Common myeloid progenitor, CD34-positive (primary cell): ENCODE measurements around the gene TTC34.
"Not testable (repeated sequence)": the region's sequence is repeated elsewhere in the genome, so short reads cannot be mapped to it uniquely, and the experiment has no call there.

Source experiments
- CTCF ChIA-PET: fragments of 350-600 bp; sonication (Branson Sonifier 250); formaldehyde crosslinking; loops from one replicate; lab custom pipeline; 2021; ENCODE audit warnings: antibody characterized with exemption; lab: Charles Lee
- POLR2A ChIA-PET: fragments of 350-600 bp; sonication (Branson Sonifier 250); formaldehyde crosslinking; loops from one replicate; lab custom pipeline; 2021; ENCODE audit warnings: antibody characterized with exemption; lab: Charles Lee
- DNase-seq, 3 donors: peaks; one replicate each; pipeline versions ENCODE4 v3.0.0 to v3.0.0-alpha.2; 2013
- H3K27ac ChIP-seq, 2 experiments: 1 replicate in 1 of 2; 2 replicates in 1 of 2; pipeline ENCODE4 v1.7.0; 2013; ENCODE audit warnings: inconsistent platforms in 2 of 2, low read length in 2 of 2, mild to moderate bottlenecking in 2 of 2, low read depth in 1 of 2, moderate library complexity in 1 of 2; ENCODE audit not compliant: severe bottlenecking in 2 of 2, insufficient read depth in 1 of 2, poor library complexity in 1 of 2
- H3K27me3 ChIP-seq, 5 experiments: replicated peaks in 2 of 5; 1 replicate in 3 of 5; 2 replicates in 2 of 5; pipeline versions ENCODE4 v1.6.1 to v1.7.0; 2013; ENCODE audit warnings: low read length in 4 of 5, mild to moderate bottlenecking in 2 of 5, moderate library complexity in 2 of 5, inconsistent platforms in 1 of 5; ENCODE audit not compliant: insufficient read depth in 5 of 5, control insufficient read depth in 4 of 5
- H3K36me3 ChIP-seq, 4 experiments: 1 replicate in 2 of 4; 2 replicates in 2 of 4; pipeline versions ENCODE4 v1.6.1 to v1.7.0; 2013; ENCODE audit warnings: low read length in 3 of 4, control low read depth in 1 of 4, mild to moderate bottlenecking in 1 of 4; ENCODE audit not compliant: control insufficient read depth in 4 of 4, insufficient read depth in 4 of 4
- H3K4me1 ChIP-seq, 4 experiments: 1 replicate in 3 of 4; 2 replicates in 1 of 4; pipeline versions ENCODE4 v1.6.1 to v1.7.1; 2013; ENCODE audit warnings: low read length in 3 of 4, mild to moderate bottlenecking in 3 of 4, control low read depth in 1 of 4, inconsistent platforms in 1 of 4, moderate library complexity in 1 of 4; ENCODE audit not compliant: control insufficient read depth in 4 of 4, insufficient read depth in 4 of 4; ENCODE audit errors: control extremely low read depth in 1 of 4
- H3K4me3 ChIP-seq, 7 experiments: 1 replicate in 4 of 7; 2 replicates in 3 of 7; pipeline versions ENCODE4 v1.5.1 to v1.7.0; 2013; ENCODE audit warnings: mild to moderate bottlenecking in 7 of 7, low read length in 6 of 7, moderate library complexity in 6 of 7, inconsistent platforms in 2 of 7, low read depth in 2 of 7, control low read depth in 1 of 7; ENCODE audit not compliant: insufficient read depth in 4 of 7, control insufficient read depth in 1 of 7; ENCODE audit errors: extremely low read depth in 1 of 7
- H3K9me3 ChIP-seq, 5 experiments: 1 replicate in 4 of 5; 2 replicates in 1 of 5; pipeline versions ENCODE4 v1.6.1 to v1.7.1; 2013; ENCODE audit warnings: low read length in 4 of 5, mild to moderate bottlenecking in 2 of 5, inconsistent platforms in 1 of 5, low read depth in 1 of 5, moderate library complexity in 1 of 5; ENCODE audit not compliant: control insufficient read depth in 4 of 5, insufficient read depth in 2 of 5; ENCODE audit errors: control extremely low read depth in 1 of 5
- whole genome bisulfite sequencing: methylation state at CpG from one replicate; pipeline ENCODE4 v1.1.5; 2013; ENCODE audit not compliant: insufficient coverage; 5-methylcytosine and 5-hydroxymethylcytosine counted together

TTC34 gene

DNA sequence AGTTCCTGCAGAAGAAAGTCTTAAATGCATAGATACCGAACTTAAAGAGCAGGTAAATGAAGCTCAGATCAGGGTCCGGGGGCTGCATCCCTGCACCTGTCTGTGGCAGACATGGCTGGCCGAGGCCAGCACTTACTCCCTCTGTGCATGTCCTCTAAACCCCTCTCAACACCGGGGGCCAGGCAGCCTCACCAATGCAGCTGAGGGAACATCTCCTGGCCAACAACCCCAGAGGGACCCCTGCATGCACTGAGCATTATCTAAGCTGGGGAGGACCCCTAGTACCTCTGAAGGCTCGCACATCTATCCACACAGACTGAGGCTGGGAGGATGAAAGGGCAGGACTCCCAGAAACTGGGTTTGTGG is 18.4 kb downstream of the TTC34 start:
- H3K4me1 ChIP-seq, result peaks cover 0 to under 1% (median 0%) of the 10 kb centered on the region in 4 experiments
- H3K4me3 ChIP-seq, result no peak overlapping the region
- no peak overlapping the region for H3K27ac ChIP-seq
- no peaks in the 10 kb centered on the region for H3K36me3 ChIP-seq
- no peak for DNase-seq
- WGBS, result 95% methylated on average over 4 of the region's 5 CpGs
- H3K9me3 ChIP-seq, result peaks cover 3 to 24% (median 10%) of the 10 kb centered on the region in 5 experiments
- POLR2A ChIA-PET, result no interaction called here
- peaks cover 2 to 39% (median 8%) of the 10 kb centered on the region in 5 experiments for H3K27me3 ChIP-seq
- CTCF ChIA-PET, result interaction anchor here (1.1 kb wide), 1 partner anchor 367 kb away, joined by 3 read pairs; no protein-coding TSS in a partner anchor

GRCh38 chr1:2781627-2782026 is 19.9 kb downstream of the TTC34 start:
- ChIA-PET POLR2A (no interaction called here), CTCF (no interaction called here)
- no peaks in the 10 kb centered on the region for H3K36me3 ChIP-seq
- H3K4me3 ChIP-seq, result no peak overlapping the region
- H3K4me1 ChIP-seq, result no peaks in the 10 kb centered on the region
- H3K9me3 ChIP-seq, result peaks cover 3 to 24% (median 10%) of the 10 kb centered on the region in 5 experiments
- H3K27me3 ChIP-seq, result peaks cover 2 to 29% (median 4%) of the 10 kb centered on the region in 5 experiments
- 80% methylated on average over 2 of the region's 2 CpGs for WGBS
- no peak for DNase-seq
- H3K27ac ChIP-seq, result no peak overlapping the region

GRCh38 chr1:2778220-2778592 is 23.3 kb downstream of the TTC34 start:
- no peak for DNase-seq
- Histone ChIP-seq H3K9me3 (peaks cover 3 to 24% (median 10%) of the 10 kb centered on the region in 5 experiments), H3K27ac (no peak overlapping the region), H3K4me1 (no peaks in the 10 kb centered on the region), H3K27me3 (peaks cover 2 to 27% (median 3%) of the 10 kb centered on the region in 5 experiments), H3K36me3 (no peaks in the 10 kb centered on the region), H3K4me3 (no peak overlapping the region)
- 36% methylated on average over 2 of the region's 3 CpGs for WGBS
- CTCF ChIA-PET, result interaction anchor here (1.4 to 2.1 kb wide), 2 partner anchors 9 to 19 kb away, joined by 4 to 7 read pairs; no protein-coding TSS in a partner anchor
- POLR2A ChIA-PET, result no interaction called here

- ChIA-PET POLR2A (no interaction called here), CTCF (interaction anchor here (1.4 to 2.1 kb wide), 2 partner anchors 10 to 19 kb away, joined by 4 to 7 read pairs; no protein-coding TSS in a partner anchor)
- no peak for DNase-seq
- H3K9me3 ChIP-seq, result peaks cover 2 to 22% (median 7%) of the 10 kb centered on the region in 5 experiments
- no peak overlapping the region for H3K4me3 ChIP-seq
- peaks cover 0 to 27% (median 3%) of the 10 kb centered on the region in 5 experiments for H3K27me3 ChIP-seq
- H3K36me3 ChIP-seq, result no peaks in the 10 kb centered on the region
- H3K27ac ChIP-seq, result no peak overlapping the region
- 54% methylated on average over 11 of the region's 12 CpGs for WGBS
- no peaks in the 10 kb centered on the region for H3K4me1 ChIP-seq
Measured at GRCh38 chr1:2777424-2778219, 23.9 kb downstream of the TTC34 start.

DNA sequence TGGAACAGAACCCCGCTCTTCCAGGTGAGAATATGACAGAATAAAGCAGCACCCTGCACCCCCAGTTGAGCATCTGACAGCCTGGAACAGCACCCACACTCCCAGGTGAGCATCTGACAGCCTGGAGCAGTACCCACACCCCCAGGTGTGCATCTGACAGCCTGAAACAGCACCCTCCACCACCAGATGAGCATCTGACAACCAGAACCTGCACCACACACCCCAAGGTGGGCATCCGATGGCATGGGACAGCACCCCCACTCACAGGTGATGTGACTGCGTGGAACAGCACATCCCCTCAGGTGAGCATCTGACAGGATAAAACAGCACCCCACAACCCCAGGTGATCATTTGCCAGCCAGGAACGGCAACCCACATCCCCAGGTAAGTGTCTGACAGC is 26.2 kb downstream of the TTC34 start:
- H3K27ac ChIP-seq, H3K9me3 ChIP-seq, POLR2A ChIA-PET, DNase-seq, H3K4me3 ChIP-seq, H3K4me1 ChIP-seq, CTCF ChIA-PET, H3K36me3 ChIP-seq: not testable (repeated sequence)
- H3K27me3 ChIP-seq, result peaks cover 0 to 24% (median 2%) of the 10 kb centered on the region in 5 experiments
- no CpG with 5 or more reads among the region's 4 CpGs for WGBS

DNA sequence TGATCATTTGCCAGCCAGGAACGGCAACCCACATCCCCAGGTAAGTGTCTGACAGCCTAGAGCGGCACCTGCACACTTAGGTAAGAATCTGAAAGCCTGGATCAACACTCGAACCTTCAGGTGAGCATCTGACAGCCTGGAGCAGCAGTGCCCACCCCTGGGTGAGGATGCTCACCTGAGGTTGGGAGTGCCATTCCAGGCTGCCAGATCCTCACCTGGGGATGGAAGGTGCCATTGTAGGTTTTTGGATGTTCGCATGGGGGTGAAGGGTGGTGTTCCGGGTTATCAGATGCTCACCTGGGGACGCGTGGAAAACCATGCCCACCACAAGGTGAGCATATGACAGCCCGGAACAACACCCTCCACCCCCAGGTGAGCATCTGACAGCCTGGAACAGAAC is 33.4 kb downstream of the TTC34 start:
- 60% methylated on average over 1 of the region's 8 CpGs for WGBS
- H3K4me3 ChIP-seq, DNase-seq, H3K36me3 ChIP-seq, H3K9me3 ChIP-seq, CTCF ChIA-PET, H3K4me1 ChIP-seq, H3K27ac ChIP-seq, H3K27me3 ChIP-seq, POLR2A ChIA-PET: not testable (repeated sequence)

DNA sequence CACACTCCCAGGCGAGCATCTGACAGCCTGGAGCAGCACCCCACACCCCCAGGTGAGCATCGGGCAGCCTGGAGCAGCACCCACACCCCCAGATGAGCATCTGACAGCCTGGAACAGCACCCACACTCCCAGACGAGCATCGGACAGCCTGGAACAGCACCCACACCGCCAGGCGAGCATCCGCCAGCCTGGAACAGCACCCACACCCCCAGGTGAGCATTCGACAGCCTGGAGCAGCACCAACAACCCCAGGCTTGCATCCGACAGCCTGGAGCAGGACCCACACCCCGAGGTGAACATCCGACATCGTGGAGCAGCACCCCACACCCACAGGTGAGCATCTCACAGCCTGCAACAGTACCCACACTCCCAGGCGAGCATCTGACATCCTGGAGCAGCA is 42.1 kb downstream of the TTC34 start:
- not testable (repeated sequence) for H3K4me3 ChIP-seq, H3K27me3 ChIP-seq
- 50% methylated on average over 2 of the region's 13 CpGs for WGBS

More for the DNA sequence above, 42.1 kb downstream of the TTC34 start:
- H3K36me3 ChIP-seq, H3K4me1 ChIP-seq, POLR2A ChIA-PET, H3K9me3 ChIP-seq, CTCF ChIA-PET, DNase-seq, H3K27ac ChIP-seq: not testable (repeated sequence)
